HG03558 (cell line): ENCODE results near the gene MAP2K1.
"Not testable (repeated sequence)": the region's sequence is repeated elsewhere in the genome, so short reads cannot be mapped to it uniquely, and the experiment has no call there.

ENCODE experiments used
- ATAC-seq: cut with Tn5 transposase; IDR thresholded peaks from one replicate; pipeline ENCODE4 v1.9.1; 2021; ENCODE audit warnings: moderate number of reproducible peaks; ENCODE audit not compliant: unreplicated experiment; ENCODE audit errors: extremely low read depth

Gene MAP2K1

DNA sequence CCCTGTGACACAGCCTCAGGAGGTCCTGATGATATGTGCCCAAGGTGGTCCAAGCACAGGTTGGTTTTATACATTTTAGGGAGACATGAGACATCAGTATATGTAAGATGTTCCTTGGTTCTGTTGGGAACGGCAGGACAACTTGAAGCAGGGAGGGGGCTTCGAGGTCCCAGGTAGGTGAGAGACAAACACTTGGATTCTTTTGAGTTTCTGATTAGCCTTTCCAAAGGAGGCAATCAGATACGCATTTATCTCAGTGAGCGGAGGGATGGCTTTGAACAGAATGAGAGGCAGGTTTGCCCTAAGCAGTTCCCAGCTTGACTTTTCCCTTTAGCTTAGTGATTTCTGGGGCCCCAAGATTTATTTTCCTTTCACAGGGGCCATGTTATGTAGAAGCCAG is 84.1 kb downstream of the MAP2K1 start:
- ATAC-seq, result not testable (repeated sequence)

DNA sequence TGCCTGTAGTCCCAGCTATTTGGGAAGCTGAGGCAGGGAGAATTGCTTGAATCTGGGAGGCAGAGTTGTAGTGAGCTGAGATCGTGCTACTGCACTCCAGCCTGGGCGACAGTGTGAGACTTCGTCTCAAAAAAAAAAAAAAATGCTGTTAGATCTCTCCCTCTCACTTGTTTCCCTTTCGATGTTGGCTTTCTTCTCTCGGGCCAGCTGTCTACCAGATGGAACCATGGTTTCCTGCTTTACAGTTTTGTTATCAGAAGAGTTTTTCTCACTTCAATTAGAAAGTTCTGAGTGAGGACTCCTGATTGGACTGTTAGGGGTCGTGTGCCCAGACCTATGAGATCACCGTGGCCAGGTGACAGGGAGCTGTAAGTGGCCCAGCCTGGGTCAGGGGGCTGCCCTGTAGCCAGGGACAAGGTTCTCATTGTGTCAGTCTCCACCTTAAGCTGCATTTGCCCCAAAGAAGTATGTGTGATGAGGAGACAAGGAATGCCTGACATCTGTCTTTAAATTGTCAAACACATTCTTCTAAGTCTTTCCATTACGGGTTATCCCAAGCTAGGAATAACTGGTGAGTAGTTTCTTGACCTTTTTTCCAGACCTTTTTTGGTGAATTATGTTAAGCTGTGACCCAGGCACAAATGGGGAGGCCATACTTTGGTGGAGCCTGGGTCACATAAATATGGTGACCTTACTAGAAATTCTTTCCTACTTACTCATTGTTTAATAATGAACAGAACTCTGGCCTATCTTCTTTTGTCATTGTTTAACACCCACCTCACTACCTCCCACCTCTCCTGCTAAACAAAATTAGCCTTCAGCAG is 85.7 kb downstream of the MAP2K1 start:
- ATAC-seq, result peak; percentile 60

DNA sequence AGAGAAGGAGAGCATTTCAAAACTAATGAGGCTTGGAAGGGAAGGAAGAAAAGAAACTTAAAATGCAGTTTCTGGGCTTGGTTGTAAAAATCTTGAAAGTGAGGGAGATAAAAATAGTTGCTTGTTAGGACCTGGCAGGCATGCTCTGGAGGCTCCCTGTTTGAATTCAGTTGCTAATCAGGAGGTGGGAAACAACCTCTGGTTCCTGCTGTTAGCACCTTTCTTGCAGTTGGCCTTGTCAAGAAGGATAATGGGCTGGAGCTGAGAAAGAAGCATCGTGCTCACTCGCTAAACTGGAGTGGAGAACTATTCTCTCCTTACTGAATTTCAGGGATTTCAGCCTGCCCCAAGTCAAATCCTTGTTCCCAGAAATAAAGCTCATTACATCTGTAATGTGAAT is 87.4 kb downstream of the MAP2K1 start:
- no peak for ATAC-seq

DNA sequence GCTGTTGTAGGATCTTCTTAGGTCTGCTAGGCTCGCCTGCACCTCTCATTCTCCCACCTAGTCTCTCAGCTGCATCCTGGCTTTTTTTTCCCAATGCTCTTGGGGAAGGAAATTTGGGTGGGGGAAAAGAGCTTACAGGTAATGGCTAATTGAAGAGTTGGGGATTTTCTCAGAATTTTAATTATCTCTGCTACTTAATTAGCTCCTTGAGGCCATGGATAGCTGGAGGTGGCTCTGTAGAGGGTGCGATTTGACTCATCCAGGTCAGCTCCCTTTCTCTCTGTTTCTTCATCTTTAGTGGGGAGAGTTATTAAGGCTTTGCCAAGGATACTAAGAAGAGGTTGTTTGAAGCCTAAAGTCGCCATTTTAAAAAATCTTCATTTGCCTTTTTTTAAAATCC is 88.3 kb downstream of the MAP2K1 start:
- ATAC-seq, result no peak

DNA sequence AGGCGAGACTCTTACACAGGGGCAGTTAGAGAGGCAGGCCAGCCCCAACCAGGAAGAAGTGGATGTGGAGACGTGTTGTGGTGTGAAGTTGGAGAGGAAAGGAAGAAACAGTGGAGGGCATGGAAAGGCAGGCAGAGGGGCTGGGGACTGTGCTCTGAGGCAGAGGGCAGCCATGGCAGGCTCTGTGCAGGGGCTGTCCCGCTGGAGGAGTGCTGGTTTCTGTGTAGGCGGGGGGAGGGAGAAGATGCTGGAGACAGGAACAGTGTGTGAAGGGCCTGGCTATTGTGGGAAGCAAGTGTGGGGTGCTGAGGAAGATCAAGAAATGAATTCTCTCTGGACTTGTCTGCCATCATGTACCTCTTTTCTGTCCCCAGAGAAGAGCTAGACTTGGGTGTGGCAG is 89.8 kb downstream of the MAP2K1 start:
- no peak for ATAC-seq

DNA sequence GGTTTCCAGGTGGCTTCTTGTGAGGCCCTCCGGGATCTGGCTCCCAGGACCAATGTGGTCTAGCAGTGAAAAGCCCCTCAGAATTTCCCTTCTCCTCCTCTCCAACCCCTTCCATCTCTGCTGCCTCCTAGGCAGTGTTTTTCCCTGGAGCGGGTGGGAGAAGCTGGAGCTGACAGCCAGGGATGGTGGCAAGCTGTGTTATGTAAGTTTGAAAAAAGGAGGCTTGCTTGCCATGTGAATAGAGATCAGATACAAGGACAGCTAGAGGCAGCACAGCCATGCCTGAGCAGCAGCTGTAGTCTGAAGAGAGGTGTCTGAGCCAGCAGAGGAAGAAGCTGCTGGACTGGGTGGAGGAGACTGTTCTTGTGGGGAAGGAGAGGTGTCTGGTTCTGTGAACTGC is 90.3 kb downstream of the MAP2K1 start:
- no peak for ATAC-seq

DNA sequence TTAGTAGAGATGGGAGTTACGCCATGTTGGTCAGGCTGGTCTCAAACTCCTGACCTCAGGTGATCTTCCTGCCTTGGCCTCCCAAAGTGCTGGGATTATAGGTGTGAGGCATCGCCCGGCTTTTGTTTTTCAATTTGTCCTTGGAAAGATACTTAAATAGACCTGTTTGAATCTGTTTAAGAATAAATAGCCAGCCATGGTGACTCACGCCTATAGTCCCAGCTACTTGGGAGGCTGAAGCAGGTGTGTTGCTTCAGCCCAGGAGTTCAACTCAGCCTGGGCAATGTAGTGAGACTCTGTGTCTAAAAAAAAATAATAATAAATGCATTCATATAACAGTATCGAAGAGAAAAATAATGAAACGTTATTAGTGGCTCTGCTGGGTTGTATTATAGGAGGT is 93.6 kb downstream of the MAP2K1 start:
- ATAC-seq, result no peak

DNA sequence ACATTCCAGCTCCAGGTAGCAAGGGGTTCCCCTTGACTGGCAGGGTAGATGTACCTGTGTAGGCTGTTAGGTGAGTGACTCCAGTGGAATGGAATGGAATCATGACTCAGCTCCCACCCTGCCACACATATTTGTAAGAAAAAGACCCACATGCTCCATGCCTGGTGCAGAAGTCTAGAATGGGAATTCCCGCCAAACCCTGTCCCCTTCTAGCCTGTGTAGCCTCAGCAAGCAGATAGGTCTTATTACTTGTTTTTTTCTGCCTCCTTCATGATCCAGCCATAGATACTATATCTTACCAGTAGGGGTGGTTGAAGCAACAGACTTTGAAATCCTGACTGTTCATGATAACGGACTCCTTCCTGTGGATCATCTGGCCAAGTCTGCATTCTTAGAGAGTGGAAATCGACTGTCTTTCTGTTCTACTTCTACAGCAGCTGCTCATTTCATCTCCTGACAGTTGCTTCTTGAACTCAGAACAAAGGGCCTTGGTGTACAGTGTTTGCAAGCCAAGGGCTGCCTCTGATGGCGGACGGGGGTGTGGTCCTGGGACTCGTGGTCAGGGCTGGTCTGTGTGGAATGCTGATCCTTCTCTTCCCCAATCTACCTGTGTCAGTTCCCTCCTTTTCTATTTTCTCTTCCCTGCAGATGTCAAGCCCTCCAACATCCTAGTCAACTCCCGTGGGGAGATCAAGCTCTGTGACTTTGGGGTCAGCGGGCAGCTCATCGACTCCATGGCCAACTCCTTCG is 94.6 kb downstream of the MAP2K1 start:
- ATAC-seq, result no peak

DNA sequence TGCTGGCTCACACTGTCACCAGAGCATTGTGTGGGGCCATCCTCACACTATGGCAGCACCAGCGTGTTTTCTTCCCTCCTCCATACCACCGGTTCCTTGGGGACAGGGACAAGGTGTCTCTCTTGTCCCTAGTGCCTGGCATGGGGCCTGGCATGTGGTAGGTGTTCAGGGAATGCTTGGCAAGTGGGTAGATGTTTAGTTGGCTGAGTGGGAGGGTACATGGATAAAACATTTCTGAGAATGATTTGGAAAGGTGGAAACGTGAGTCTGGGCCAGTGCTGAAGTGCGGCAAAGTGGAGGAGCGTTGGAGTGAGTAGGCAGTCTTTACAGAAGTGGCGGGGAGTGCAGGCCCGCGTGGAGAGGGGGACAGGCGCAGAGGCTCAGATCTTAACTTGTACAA is 95.8 kb downstream of the MAP2K1 start:
- ATAC-seq, result no peak

DNA sequence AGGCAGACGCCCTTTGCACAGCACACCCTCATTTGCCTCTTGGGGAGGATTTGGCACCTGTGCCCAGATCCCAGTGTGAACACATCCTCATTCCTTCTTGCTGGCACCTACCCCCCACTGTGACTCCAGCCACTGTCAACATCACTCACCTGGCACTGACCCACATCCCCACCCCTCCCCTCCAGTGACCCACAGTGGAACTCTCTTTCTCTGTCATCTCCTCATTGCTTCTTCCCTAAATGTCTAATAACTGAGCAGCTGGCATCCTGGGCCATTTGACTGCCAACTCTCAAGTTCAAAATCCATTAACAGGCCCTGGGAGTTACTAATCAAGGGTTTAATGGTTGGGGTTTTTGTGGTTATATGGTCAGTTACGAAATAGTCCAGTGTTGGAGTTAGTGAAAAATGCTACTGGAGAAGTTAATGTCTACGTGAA is 96.4 kb downstream of the MAP2K1 start:
- no peak for ATAC-seq

DNA sequence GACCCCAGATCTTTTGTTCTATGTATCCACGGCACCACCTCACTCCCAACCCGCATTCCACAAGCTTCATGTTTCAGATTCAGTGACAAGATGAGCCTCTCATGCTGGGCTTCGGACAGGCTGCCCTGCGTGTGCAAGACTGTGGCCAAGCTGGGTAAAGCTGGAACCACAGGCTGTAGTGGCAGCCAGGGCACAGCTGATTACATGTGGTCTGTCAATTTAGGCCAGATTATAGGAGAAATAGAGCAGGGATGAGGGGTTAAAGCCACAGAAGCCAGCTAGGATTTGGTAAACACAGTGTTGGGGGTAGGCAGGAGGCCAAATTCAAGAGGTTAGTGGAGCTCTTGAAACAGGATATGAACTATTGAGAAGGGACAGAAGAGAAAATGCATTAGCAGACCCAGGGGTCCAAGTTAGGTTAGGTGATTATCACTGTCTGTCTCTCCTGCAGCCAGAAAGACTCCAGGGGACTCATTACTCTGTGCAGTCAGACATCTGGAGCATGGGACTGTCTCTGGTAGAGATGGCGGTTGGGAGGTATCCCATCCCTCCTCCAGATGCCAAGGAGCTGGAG is 97.9 kb downstream of the MAP2K1 start:
- no peak for ATAC-seq

DNA sequence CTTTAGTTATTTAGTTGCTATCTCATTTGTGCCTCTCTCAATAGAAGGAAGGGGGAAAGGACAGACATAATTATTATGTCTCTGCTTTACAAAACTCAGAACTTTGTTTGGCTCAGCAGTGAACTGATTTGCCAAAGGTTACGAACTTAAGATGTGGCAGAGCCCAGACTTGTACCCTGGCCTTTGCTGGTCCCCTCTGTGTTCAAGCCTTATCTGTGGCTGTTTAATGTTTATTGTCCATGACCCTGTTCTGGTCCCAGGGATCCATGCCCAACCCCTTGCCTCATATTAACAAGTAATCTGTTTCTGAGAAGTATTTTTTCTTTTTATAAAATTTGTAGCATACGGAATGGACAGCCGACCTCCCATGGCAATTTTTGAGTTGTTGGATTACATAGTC is 100.2 kb downstream of the MAP2K1 start:
- no peak for ATAC-seq

DNA sequence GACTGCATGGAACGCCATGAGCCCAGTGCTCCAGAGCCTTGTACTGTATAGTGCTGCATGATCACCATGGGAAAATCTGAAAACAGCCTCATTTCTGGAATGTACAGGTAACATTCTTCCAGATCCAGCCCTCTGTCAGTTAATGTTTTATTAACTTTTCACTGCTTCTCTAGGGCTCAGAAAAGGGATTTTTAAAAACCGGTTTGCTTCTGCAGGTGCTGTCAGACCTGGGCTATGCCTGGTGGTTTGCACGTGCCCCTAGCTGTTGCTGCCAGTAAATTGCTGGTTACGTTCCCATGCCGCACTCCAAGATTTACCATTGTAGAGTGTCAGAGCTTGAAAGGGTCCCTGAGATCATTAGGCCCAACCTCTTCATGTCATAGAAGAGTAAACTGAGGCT is 101.8 kb downstream of the MAP2K1 start:
- no peak for ATAC-seq

DNA sequence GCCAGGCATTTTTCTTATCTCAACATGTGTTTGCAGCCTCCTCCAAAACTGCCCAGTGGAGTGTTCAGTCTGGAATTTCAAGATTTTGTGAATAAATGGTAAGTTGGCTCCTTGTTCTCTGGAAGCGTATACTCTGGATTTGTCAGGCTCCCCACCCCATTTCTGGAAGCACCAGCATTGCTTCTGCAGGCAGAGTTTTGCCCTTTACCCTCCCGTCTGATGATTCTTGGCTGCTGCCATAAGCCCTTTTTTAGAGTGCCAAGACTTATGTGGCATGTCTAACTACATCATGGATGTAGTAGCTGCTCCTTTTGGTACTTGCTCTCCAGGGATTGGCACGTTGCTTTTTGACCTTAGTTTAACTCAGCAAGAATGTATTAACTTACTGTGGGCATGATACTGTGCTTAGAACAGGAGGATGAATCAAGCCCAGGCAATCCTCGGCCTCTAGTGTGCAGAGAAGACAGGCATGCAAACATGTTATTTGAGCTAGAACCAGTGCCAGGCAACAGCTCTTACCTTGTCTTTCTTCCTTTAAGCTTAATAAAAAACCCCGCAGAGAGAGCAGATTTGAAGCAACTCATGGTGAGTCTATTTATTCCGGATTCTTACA is 102.6 kb downstream of the MAP2K1 start:
- no peak for ATAC-seq

DNA sequence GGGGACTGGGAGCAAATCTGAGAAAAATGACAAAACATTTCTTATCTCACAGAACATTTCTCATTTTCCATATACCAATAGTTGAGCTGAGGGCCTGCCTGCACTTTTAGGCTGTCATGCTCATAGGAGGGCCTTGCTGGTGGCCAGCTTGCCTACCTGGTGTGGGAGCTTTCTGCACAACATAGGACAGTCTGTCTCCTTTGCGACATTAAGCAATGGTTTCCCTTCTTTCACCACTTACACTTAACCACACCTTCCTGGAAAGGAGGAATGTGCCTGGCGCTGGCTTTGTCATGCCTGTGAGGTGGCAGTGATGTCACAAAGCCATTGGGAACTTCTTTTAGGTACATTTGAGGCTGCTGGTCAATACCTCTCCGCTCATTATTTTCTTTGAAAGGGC is 105.1 kb downstream of the MAP2K1 start:
- no peak for ATAC-seq

DNA sequence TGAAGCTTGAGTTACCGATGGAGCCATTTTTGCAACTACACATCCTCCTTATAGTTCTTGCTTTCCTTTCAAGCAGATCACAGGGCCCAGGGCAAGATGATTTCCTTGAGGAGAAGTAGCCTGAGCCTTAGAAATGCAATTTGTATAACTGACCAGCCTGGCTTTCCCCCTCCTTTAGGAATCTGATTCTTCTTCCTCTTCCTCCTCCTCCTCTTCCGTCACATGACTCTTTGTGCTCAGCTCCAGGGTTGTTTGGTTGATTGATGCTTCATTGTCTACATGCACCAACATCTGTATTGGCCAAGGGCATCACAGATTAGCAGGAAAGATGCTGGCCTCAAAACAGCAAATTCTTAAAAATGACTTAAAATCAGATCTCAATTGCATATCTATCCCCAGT is 107.5 kb downstream of the MAP2K1 start:
- no peak for ATAC-seq

DNA sequence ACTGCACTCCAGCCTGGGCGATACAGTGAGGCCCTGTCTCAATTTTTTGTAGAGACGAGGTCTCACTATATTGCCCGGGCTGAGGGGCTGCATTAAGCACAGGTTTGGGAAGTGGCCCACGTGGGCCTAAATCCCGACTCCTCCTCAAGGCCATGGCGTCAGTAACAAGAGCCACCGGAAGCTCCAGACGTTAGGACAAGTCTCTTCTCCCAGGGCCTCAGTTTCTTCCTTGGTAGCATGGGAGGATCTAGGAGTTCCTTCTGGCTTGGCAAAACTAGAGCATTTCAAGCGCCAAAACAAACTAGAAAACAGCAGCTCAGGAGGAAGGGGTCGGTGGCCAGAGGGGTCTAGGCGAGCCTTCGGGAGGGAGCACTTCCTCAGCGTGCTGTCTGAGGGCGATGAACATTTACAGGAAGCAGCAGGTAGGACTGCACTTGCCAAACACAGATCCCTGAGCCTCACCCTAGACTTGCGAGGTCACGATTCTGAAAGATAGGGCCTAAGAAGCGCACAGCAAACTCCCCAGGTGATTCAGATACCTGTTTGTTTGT is 110.3 kb downstream of the MAP2K1 start:
- ATAC-seq, result no peak

DNA sequence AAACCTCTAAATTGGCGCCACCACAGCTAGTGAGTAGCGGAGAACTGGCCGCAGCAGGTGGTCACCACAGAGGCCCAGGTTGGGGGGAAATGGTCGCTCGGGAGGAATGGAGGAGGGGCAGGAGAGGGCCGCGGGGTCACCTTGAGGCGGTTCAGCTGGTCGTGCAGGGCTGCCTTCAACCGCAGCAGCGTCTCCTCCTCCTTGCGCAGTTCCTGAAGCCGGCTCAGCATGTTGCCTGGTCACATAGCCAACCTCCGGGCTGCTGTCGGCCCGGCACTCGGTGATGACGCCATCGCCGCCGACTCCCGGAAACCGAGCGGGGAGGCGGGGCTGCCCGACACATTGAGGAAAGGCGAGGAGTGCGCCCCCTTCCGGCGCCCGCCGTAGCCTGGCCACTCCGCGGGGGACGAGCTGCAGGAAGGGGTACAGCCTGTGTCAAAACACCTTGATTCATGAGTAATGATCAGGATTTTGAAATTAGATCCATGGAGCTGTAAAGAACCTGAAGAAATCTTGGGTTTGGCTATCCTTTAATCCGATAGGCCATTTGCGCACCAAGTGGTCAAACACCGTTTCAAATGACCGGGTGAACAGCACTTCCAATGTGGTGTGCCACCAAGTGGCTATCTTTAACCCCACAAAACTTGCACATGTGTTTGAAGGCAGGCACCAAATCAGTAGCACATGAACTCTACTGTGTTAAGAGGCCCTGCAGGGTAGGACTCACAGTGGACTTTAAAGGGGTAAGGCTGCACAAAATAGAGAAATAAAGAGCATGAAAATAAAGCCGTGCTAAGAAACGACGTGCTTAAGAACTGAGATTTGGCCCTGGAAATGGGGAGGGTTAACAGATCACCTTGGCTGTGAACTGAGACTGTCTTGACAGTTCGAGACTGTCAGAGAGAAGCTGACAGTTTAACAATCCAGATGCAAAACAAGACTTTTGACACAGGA is 111.1 kb downstream of the MAP2K1 start, which contains the start of gene SNAPC5:
Gene SNAPC5 (minus strand): TSS at position 261 of the 954 bp plus-strand sequence. CDS start 31 bp downstream, at position 230.
- ATAC-seq, result no peak
